22Rv1 (cell line): Measurements from ENCODE around the gene HDGFL3.

Source experiments
- CTCF ChIP-seq: fragments of 450-650 bp; IDR thresholded peaks from 2 replicates; pipeline ENCODE4 v1.5.1; 2017; ENCODE audit warnings: mild to moderate bottlenecking
- ZFX ChIP-seq: fragments of 450-650 bp; IDR thresholded peaks from 2 replicates; pipeline ENCODE4 v1.6.1; 2017; ENCODE audit warnings: antibody characterized with exemption, borderline replicate concordance

GRCh38 chr15:83118291-83118827 is 89.3 kb downstream of the HDGFL3 start:
- no peak for TF ChIP-seq CTCF
- TF ChIP-seq ZFX: no peak
